Stimulated activated naive CD4-positive, alpha-beta T cell treated with Interleukin-2 at 50 U/mL for 16 hours (primary cell): Measurements from ENCODE around the gene ZNF436.
"Not testable (repeated sequence)": the region's sequence is repeated elsewhere in the genome, so short reads cannot be mapped to it uniquely, and the experiment has no call there.

Experiments
- DNase-seq: peaks from one replicate; lab custom pipeline; 2025; lab: John Stamatoyannopoulos, UW

Gene ZNF436

DNA sequence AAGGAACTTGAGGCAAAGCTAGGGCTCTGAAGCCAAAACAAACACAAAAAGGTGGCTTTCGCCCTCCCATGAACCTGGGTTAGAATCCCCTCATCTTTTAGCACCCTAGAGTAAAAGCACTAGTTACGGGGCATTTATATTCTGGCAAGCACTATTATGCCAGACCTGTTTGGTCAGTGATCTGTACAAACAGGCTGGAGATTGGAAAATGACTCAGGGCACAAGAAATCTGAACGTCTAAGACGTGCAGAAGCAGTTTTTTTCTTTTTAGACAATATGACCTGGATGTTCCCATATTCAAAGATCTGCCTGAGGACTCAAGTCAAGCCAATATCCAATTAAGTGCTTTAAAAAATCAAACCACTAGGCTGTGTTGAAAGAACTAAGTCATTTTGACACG is 3.0 kb downstream of the ZNF436 start:
- no peak for DNase-seq

DNA sequence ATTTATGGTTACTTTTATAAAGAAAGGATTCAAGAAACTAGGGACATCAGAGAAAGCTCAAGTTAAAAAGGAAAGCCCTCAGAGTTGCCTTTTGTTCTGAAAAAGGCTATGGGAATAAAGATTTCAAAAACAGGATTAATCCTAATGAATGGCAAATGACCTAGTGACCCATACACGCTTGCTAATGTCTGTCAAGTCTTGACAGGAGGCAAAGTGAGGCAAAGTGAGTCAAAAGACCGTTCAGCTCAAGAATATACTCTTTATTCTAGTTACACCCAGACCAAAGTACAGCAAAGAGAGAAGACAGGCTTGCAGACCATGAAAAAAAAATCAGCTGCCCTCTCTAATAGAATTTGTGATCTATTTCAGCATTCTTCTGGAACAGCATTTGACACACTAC is 3.5 kb downstream of the ZNF436 start:
- DNase-seq: no peak

DNA sequence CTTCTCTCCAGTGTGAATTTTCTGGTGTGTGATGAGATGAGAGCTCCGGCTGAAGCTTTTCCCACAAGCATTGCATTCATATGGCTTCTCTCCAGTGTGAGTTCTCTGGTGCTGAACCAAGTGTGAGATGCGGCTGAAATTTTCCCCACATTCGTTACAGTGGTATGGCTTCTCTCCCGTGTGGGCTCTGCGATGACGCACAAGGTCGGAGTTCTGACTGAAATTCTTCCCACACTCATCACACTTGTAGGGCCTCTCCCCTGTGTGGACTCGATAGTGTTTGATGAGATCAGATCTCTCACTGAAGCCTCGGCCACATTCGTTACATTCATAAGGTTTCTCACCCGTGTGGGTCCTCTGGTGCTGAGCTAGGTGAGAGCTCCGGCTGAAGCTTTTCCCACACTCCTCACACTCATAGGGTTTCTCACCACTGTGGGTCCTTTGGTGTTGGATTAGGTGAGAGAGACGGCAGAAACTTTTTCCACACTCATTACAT is 7.4 kb downstream of the ZNF436 start:
- DNase-seq: no peak

DNA sequence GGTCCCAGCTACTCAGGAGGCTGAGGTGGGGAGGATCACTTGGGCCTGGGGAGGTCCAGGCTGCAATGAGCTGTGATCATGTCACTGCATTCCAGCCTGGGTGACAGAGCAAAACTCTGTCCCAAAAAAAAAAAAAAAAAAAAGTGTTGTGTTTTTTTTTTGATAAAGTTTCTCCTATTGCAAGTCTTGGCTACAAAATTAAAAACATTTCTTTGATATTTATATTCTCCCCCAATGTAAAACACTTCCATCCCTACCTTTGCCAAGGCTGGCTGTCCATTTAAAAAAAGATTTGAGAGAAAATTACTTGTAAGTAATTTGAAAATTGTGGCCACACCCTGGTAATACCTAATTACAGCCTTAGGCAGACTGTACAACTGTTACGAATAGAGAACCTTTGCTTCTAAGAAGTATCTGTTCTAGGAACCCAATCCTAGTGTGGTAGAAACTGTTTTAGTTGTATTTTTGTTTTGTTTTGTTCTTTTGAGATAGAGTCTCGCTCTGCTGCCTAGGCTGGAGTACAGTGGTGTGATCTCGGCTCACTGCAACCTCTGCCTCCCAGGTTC is 11.2 kb downstream of the ZNF436 start:
- no peak for DNase-seq

DNA sequence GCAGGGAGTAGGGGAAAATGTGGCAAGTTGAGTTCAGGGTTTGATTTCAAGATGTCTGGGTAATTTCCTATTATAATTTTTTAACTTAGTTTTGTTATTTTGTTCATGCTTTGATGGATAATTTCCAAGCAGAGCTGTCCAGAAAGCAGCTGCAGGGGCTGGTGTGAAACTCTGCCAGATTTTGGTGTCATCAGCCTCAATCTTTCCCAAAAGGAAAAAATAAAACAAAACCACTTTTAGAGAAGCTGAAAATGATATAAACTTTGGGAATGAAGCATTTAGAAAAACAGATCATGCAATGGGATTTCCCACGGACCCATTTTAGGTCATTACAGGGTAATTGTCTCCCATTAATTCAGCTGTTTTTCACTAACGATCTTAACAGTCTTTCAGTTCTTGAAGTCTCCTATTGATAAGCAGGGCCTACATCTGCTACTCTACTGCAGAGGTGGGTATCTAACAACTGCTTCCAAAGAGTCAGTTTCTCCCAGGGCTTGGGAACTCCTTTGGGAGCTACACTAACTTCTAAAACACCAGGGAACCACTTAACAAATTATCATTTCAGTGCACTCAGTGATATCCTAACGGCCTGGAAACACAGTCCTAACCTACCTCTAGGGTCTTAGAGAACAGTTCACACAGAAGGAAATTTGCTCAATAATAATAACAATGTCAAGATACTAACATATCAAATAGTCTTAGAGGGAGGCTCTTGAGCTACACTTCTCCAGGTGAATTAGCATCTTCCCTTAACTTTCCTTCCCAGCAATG is 12.3 kb downstream of the ZNF436 start:
- DNase-seq: no peak

DNA sequence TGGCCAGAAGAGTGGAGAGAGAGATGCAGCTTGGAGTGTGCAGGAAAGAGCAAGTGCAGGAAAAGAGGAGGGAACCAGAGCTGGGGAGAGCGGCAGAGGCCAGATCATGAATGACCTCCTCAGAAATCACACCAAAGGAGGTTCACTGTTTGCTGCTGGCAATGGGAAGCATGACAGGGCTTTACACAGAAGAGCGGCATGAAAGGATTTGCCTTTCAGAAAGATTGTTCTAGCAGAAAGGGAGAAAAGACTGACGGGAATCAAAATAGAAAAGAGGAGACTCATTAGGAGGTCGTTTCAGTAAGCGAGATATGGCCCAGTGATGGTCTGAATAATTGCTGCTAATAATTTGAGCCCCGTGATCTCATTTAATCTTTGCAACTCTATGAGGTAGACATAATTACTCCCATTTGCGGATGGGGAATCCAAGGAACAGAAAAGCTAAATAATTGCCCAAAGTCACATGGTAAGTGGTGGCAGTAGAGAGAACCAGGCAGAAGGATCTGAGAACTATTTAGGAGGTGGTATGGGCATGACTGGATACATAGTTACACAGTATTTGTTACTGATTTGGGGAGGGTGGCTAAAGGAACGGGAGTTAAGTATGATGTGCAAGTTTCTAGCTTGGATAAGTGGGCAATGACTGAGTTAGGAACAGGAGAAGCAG is 13.0 kb downstream of the ZNF436 start:
- DNase-seq: no peak

DNA sequence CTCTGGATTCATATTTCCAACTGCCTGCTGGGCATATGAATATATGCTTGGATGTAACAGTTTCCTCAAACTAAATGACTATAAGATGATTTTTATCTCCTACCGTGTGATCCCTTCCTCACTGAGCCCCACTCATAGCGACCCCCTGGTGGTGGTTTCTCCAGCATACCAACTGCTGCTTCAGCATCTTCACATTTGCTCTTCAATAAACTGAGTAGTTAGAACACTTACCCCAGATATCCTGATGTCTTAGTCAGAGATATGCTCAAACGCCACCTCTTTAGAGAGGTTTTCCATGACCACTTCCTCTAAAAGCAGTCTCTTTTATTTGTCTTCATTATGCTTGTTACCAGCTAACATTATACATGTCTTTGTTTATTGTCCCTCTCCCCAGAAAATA is 15.4 kb downstream of the ZNF436 start:
- no peak for DNase-seq

DNA sequence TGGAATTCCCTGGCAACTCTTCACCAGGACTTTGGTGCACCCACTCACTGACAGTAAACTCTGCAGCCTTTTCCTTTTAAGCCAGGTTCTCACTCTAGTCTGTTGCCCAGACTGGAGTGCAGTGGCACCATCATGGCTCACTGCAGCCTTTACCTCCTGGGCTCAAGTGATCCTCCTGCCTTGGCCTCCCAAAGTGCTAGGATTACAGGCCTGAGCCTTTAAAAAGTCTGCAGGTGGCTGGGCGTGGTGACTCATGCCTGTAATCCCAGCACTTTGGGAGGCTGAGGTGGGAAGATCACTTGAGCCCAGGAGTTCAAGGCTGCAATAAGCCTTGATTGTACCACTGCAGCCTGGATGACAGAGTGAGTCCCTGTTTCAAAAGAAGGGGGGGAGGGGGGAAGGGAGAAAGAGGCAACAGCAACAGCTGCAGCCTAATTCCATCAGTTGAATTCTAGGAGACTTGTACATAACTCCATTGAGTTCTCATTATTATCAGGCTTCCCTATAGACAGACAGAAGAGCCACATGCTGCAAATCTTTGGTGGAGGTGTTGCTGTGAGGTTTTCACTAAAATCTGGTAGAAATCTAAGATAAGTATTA is 17.4 kb downstream of the ZNF436 start:
- no peak for DNase-seq

DNA sequence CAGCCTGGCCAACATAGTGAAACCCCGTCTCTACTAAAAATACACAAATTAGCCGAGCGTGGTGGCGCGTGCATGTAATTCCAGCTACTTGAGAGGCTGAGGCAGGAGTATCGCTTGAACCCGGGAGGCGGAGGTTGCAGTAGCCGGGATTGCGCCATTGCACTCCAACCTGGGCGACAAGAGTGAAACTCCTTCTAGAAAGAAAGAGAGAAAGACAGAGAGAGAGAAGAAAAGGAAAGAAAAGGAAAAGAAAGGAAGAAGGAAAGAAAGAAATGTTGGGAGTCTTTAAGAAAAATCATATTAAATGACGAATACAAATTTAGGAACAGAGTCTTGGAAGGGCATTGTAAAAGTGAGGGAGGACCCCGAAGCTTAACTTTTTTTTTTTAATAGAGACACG is 23.7 kb downstream of the ZNF436 start:
- DNase-seq: no peak

DNA sequence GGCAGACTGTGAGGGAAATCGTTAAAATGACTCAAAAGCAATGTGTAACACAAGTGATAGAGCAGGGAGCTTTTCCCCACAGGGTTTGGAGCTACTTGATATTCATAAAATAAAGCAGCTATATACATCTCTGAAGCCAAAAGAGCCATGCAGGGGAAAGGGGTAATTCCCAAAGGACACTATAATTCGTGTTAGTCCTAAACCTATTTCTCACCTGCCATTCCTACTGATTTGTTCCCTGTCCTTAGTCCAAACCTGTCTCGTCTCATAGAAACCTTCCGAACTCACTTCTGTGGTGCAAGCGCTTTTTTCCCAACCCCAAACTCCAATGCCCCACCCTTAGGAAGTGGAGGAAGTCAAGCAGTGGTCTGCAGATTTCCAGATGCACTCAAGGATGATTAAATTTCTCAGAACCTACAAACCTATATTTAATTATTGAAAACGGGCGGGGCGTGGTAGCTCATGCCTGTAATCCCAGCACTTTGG is 24.6 kb downstream of the ZNF436 start:
- no peak for DNase-seq

DNA sequence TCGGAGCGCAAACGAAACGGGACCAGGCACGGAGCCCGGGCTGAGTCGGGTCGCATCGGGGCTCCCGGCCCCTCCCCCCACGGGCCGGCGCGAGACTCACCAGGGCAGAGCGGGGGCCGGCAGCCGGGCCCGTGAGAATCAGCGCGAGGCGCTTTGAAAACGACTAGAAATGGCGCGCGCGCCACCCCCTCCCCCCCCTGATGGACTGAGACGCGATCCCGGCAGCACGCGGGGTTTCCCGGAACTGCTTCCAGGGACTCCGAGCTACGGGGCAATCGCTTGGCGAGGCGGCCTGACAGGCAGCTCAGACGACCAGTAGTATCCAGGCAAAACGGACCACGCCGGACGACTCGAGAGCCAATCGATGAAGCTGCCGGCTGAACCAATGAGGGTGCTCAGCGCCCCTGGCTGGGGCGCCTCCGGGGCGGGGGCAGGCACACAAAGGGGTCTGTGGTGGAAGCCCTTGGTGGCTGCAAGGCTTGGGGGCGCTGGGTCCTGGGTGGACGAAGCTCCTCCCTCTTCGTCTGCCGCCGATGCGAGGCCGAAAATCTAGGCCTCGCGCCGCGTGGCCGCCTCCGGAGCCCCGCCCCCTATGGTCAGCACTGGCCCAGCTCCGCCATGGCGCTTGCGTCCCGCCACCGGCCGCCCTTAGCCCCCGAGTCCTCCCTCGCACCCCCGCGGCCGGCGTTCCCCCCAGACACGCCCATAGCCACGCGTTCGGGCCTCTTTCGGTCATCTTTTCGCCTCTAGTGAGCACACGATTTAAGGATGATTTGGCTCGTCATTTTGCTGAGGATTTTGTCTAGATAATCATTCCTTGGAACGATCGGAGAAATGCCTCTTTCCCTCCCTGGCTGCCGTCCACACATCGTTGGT is 25.3 kb downstream of the ZNF436 start, which contains the start of gene HNRNPR:
HNRNPR (minus strand) TSS at position 174 of the 876 bp plus-strand sequence. CDS start 3,276 bp downstream, outside the sequence.
- DNase-seq: peak; percentile 99

DNA sequence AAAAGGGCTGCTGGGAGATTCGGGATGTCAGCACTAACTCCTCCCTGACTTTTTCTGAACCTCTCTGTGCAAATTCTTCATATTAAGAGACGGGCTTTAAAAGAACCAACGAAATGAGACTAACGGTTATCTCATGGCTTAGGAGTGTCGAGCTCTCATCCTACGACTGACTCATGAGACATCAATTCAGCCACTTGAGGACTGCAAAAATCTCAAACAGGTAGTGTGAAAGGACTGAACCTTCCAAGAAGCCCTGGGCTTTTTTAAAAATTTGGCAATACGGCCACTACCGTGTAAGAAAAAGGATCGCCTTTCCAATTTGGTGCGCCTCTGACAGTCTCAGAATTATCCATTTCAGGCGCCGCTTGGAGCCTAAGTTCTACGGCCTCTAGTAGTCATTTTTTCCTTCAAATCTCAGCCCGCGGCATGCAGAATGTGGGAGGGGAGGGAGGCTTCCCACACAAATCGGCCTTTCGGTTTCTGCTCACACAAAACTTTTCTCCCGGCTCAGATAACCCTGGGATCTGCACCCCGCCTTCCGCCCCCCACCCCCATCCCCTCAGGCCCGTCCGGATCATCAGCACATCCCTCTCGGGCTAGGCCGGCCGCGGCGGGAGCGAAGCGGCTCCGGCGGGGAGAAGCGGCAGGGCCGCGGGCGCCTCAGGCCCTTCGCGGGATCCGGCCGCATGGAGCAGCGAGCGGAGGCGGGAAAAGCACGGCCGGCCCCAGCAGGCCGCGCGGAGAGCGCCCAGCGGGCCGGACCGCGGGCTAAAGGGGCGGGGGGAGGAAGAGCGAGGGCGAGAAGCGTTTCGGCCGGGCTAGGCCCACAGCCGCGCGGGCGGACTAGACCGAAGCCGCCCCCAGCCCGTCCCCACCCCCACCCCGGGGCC is 26.2 kb downstream of the ZNF436 start:
- DNase-seq: peak; percentile 65

DNA sequence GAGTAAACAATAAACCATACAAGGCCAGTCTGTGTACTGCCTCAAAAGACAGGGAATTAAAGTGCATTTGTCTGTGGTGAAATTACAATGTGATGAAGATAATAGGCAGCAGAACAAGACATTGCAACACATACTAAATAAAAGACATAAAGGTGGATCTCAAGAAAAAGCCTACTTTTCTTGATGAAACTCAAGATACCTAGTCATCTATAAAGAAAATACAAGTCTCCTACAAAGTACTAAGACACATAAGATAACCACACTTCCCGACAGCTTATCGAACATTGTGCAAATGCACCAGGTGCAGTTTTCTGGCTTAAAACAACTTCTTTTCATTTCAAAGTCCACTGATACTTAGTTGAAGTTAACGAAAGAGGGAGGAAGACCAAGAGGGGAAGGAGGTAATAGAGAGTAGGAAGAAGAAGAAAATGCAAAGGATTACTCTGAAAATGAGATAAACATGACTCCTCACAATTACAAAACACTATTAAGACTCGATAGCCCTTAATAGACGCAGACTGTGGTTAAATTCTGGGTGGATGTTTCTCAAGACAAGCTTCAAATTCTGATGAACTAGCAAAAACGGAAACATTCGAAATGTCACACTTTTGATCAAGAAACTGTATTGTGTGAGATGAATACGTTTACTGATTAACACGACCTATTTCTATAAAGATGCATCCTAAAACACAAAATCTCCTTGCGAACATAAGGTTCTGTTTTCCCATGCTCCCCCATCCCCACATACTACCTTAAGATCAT is 27.5 kb downstream of the ZNF436 start:
- no peak for DNase-seq

DNA sequence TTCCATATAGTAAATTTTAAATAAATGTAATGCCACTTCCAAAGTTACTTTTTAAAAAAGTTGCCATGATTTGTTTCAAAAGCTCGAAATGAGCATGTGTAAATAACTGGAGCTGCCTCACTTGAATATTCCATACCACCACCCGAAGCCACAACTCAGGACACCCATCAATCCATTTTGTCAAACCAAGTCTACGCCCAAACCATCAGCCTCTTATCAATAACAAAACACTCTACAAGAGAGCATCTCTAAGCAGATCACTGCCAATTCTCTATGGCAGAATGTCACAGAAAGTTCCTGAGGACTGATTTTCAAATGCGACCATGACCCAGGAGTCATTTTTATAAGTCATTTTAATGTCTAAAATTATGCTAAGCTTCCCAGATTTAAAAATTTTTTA is 30.0 kb downstream of the ZNF436 start:
- DNase-seq: no peak

DNA sequence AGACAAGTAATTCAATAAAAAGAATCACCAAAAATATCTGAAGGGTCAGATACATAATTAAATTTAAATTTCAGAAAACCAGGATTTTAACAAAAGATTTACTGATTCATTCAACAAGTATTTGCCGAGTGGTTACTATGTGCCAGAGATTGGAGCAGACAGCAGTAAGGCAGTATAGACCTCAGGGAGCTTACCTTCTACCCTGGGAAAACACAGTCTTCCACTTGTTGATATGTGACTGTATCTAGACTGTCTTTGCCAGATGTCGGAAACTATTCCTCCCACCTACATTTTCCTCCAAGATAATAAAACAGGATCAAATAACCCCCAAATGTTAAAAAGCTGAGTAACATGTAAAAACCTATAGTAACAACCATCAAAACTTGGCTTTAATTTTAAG is 31.8 kb downstream of the ZNF436 start:
- no peak for DNase-seq

DNA sequence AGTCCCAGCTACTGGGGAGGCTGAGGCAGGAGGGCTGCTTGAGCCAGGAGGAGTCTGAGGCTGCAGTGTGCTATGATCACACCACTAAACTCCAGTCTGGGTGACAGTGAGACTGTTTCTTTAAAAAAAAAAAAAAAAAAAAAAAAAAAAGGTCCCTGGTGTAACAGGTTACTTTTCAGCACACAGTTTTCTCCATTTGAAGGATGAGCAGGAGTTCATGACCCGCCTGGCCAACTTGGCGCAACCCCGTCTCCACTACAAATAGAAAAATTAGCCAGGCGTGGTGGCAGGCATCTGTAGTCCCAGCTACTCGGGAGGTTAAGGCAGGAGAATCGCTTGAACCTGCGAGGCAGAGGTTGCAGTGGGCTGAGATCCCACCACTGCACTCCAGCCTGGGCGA is 37.9 kb downstream of the ZNF436 start:
- DNase-seq: no peak

DNA sequence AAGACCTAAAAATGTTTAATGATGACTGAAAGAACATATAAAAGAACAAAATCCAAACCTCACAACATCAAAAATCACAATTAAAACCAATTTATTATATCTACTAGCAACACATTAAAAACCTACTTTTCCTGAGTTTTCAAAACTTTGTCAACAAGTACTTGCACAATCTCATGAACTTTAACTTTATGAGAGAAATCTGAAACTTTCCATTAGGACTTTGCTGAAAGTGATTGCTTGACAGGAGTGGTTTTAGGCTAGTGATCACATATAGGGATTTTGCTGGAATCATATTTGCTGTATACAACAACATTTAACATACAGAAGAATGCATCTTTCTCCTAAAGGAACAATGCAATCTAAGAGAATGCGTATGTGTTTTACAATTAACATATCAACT is 38.8 kb downstream of the ZNF436 start:
- DNase-seq: no peak

DNA sequence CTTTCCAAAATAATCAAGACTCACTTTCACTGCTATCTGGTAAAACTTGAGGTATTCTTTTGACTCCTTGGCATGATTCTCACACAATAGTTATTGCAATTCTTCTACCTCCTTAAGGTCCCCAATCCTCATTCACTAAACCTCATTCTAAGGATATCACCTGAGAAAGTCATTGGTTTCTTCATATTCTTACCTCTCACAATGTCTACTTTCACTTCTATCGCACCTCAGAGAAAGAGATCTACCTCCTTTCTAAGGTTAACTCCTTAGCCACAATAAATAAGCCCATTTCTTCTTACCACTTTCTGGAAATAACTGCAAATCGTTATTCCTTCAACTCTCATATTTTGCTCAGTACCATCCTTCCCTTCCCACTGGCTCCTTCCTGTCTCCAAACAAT is 44.2 kb downstream of the ZNF436 start:
- DNase-seq: no peak

DNA sequence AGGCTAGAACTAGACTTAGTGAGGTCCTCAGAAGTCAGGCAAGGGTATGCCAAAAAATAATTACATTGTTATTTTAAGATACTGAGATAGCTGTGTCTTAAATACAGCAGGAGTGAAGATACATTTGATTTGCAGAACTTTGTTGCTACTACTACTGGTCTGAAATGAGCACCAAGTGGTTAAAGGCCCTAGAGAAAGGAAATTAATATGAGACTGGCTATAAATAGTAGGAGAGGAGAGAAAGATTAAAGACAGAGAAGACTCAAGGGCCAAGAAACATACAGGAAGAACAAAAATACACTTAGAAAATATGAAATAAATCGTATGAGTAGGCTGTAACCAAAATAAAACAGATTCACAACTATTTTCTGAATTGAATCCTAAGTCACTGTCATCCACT is 46.9 kb downstream of the ZNF436 start:
- DNase-seq: no peak

DNA sequence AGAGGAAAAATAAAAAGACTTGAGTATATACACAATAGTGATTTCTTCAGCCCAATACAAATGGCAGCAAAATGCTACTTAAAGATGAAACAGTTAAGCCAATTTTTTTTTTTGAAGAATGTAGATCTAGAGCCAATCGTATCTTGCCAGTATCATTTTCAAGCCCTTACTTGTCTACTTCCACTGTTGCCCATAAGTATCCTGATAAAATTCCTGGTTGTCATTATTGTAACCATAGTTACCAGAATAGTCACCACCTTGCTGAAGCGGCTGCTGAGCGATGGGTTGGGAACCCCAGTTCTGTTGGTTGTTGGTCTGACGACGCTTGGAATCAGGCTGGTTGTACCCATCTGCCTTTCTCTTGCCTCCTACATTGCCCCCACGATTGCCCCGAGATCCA is 59.4 kb downstream of the ZNF436 start:
- not testable (repeated sequence) for DNase-seq
